NT2/D1 (cell line): ENCODE measurements around the gene SUPT5H.

Experiments
- SUZ12 ChIP-seq: IDR thresholded peaks from 2 replicates; pipeline ENCODE4 v1.6.1; 2011; ENCODE audit not compliant: insufficient read length, insufficient read depth; ENCODE audit errors: extremely low read depth
- YY1 ChIP-seq: IDR thresholded peaks from 2 replicates; pipeline ENCODE4 v1.6.1; 2011; ENCODE audit not compliant: insufficient read length, insufficient read depth

- no peak for TF ChIP-seq YY1
- TF ChIP-seq SUZ12: no peak
These were observed 39.3 kb upstream of the SUPT5H start for GRCh38 chr19:39405958-39406655.
